ENCODE measurements around the gene SH3BP4. TPM values are rescaled to one million over a fixed set of nuclear protein-coding genes. Genes with fewer than 3 reads are reported as not detected.

Gene SH3BP4
- total and polyA plus RNA-seq, 2 of the 13 experiments (the other 11 are each of a cell fraction or from before 2014, with no cell fraction given), result 34.6 to 99.1 TPM

GRCh38 chr2:235055891-235056516 lies 104.2 kb downstream of the SH3BP4 start (continued):
- TF ChIP-seq PRDM10 (CRISPR knock-in tag; IDR thresholded peaks at IDR 0.05; ENCODE audit: low read depth) (0 out of 2 replicates have a peak, but pooled peaks have one; percentile 36), ZNF605 (CRISPR knock-in tag; IDR thresholded peaks at IDR 0.05) (no peak), PBX2 (CRISPR knock-in tag; IDR thresholded peaks at IDR 0.05) (no peak), HNRNPH1 (optimal IDR thresholded peaks at IDR 0.05; ENCODE audit: low read depth, low read length) (no peak), CEBPG (CRISPR knock-in tag; IDR thresholded peaks at IDR 0.05) (0 out of 2 replicates have a peak, but pooled peaks have one; percentile 7), HDAC6 (IDR thresholded peaks at IDR 0.05; ENCODE audit: low read depth, low read length) (no peak), ZNF446 (CRISPR knock-in tag; IDR thresholded peaks at IDR 0.05) (no peak), CTCF (CRISPR knock-in tag; IDR thresholded peaks at IDR 0.05) (peak; percentile 91), SP5 (CRISPR knock-in tag; IDR thresholded peaks at IDR 0.05; ENCODE audit: borderline replicate concordance, low read depth) (0 out of 2 replicates have a peak, but pooled peaks have one; percentile 21), ZNF264 (CRISPR knock-in tag; IDR thresholded peaks at IDR 0.05) (no peak), FIP1L1 (IDR thresholded peaks at IDR 0.05; ENCODE audit: borderline replicate concordance, insufficient read depth, low read depth, low read length) (no peak), ZBTB46 (CRISPR knock-in tag; IDR thresholded peaks at IDR 0.05; ENCODE audit: borderline replicate concordance) (no peak), KDM4B (CRISPR knock-in tag; IDR thresholded peaks at IDR 0.05) (peak; percentile 41; the same call in 1 of the 2 replicates), GPN1 (CRISPR knock-in tag; IDR thresholded peaks at IDR 0.05; ENCODE audit: borderline replicate concordance) (peak; percentile 49; the same call in 1 of the 2 replicates), SMYD3 (CRISPR knock-in tag; IDR thresholded peaks at IDR 0.05) (no peak), ZNF839 (CRISPR knock-in tag; IDR thresholded peaks at IDR 0.05; ENCODE audit: borderline replicate concordance) (no peak), ZKSCAN1 (IDR thresholded peaks at IDR 0.05; ENCODE audit: low read length) (no peak), ESRRA (CRISPR knock-in tag; IDR thresholded peaks at IDR 0.05; ENCODE audit: low read depth) (0 out of 2 replicates have a peak, but pooled peaks have one; percentile 30), BRD4 (CRISPR knock-in tag; IDR thresholded peaks at IDR 0.05) (no peak), TAF15 (IDR thresholded peaks at IDR 0.05; ENCODE audit: low read depth, low read length, poor library complexity, severe bottlenecking) (no peak), SRSF4 (IDR thresholded peaks at IDR 0.05; ENCODE audit: low read depth, low read length, poor library complexity, severe bottlenecking) (no peak), ZNF724P (CRISPR knock-in tag; IDR thresholded peaks at IDR 0.05; ENCODE audit: borderline replicate concordance) (no peak), TCF7 (IDR thresholded peaks at IDR 0.05; ENCODE audit: low read depth) (no peak)

Measured in HepG2 (cell line).